Small intestine (tissue), 7 donors: ENCODE measurements around the gene LRRC8A. TPM values are rescaled to one million over a fixed set of nuclear protein-coding genes. Genes with fewer than 3 reads are reported as not detected.

Experiments used
- DNase-seq, 2 donors: peaks; one replicate each; pipeline versions ENCODE4 v3.0.0 to v3.0.0-alpha.2; 2013
- FAIRE-seq: peaks from 2 replicates; lab custom pipeline; 2012; peaks lifted over from hg19 to GRCh38; lab: Jason Lieb, UNC
- H3K27ac ChIP-seq, 3 donors: one replicate each; pipeline ENCODE4 v1.5.1; 2013; ENCODE audit warnings: low read length in 2 of 3, mild to moderate bottlenecking in 2 of 3, control low read depth in 1 of 3, inconsistent platforms in 1 of 3, low read depth in 1 of 3, moderate library complexity in 1 of 3
- H3K27me3 ChIP-seq, 3 donors: one replicate each; pipeline ENCODE4 v1.6.1; 2013; ENCODE audit warnings: low read length in 3 of 3, inconsistent platforms in 1 of 3; ENCODE audit not compliant: control insufficient read depth in 3 of 3, insufficient read depth in 3 of 3
- H3K36me3 ChIP-seq, 3 donors: one replicate each; pipeline ENCODE4 v1.6.1; 2013; ENCODE audit warnings: low read length in 3 of 3, inconsistent platforms in 1 of 3, low read depth in 1 of 3, mild to moderate bottlenecking in 1 of 3, moderate library complexity in 1 of 3; ENCODE audit not compliant: control insufficient read depth in 3 of 3, insufficient read depth in 2 of 3
- H3K4me1 ChIP-seq, 3 donors: one replicate each; pipeline ENCODE4 v1.6.1; 2013; ENCODE audit warnings: low read length in 2 of 3, inconsistent platforms in 1 of 3, low read depth in 1 of 3, mild to moderate bottlenecking in 1 of 3, moderate library complexity in 1 of 3; ENCODE audit not compliant: control insufficient read depth in 3 of 3, insufficient read depth in 2 of 3
- H3K4me3 ChIP-seq, 3 donors: one replicate each; pipeline ENCODE4 v1.5.1; 2013; ENCODE audit warnings: low read length in 3 of 3, control low read depth in 1 of 3, inconsistent platforms in 1 of 3, low read depth in 1 of 3, mild to moderate bottlenecking in 1 of 3, moderate library complexity in 1 of 3
- H3K9me3 ChIP-seq, 2 donors: one replicate each; pipeline ENCODE4 v1.6.1; 2013; ENCODE audit warnings: low read depth in 1 of 2, low read length in 1 of 2; ENCODE audit not compliant: control insufficient read depth in 2 of 2, insufficient read depth in 1 of 2
- WGBS, 3 donors: extraction: QIAGEN DNeasy Blood & Tissue Kit; methylation state at CpG; one replicate each; pipeline ENCODE4 v1.1.7; 2013; 5-methylcytosine and 5-hydroxymethylcytosine counted together
- polyA plus RNA-seq, 4 donors: library from polyadenylated mRNA; stranded (reverse) in 3 of 4; unstranded in 1 of 4; fragments of 200-250 nt in 3 of 4; fragments of 120-200 nt in 1 of 4; gene quantifications; one replicate each; pipeline versions ENCODE4 v1.2.1 to v1.2.3, GENCODE V29; 2013
- donor health status: healthy with polysubstance abuse.
- donor health status: control.
- donor health status: control.
- donor health status: Bipolar disorder and iron deficiency.
- donor health status: healthy.

LRRC8A gene
- polyA plus RNA-seq, 4 donors: 4.1 to 28.4 (median 11.2) TPM

DNA sequence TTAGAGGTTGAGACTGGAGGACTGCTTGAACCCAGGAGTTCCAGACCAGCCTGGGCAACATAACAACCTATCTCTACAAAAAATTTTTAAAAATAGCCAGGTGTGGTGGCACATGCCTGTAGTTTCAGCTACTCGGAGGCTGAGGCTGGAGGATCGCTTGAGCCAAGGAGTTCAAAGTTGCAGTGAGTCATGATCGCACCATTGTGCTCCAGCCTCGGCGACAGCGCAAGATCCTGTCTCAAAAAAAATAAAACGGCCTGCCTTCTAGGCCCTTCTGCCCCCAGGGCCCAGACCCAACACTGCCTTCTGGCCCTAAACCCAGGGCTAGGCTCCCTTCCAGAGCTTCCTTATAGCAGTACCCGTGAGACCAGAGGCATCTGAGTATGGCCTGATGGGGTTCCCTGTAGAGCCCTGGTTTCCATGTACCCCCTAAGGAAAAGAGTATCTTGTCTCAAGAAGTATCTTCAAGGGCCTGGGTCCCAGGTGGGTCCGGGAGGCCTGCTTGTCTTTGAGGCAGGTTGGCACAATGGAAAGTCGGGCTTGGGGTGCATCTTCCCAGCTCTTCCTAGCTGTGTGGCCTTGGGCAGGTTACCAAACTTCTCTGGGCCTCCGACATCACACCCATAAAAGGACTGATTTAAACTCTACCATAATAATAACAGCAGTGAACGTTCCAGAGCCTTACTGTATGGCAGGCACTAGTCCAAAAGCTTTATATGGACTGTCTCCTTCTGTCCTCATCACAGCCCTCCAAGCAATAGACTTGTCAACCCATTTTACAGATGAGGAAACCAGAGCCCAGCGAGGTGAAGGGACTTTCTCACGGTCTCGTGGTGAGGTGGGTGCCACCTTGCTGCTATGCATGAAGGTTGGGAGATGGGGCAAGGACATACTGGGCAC is 9.6 kb downstream of the LRRC8A start:
- peaks cover 0 to 19% (median 7%) of the 10 kb centered on the region in 3 donors for H3K4me1 ChIP-seq
- FAIRE-seq (no peak), DNase-seq (no peak)
- no peaks in the 10 kb centered on the region for H3K9me3 ChIP-seq
- H3K27me3 ChIP-seq: no peaks in the 10 kb centered on the region
- no peak overlapping the region for H3K4me3 ChIP-seq
- 83 to 87% (median 83%) methylated on average over 15 of the region's 15 CpGs for WGBS, 3 donors
- H3K27ac ChIP-seq: peak overlapping the region; percentile 49 to 83 (median 55)
- peaks cover 6 to 69% (median 6%) of the 10 kb centered on the region in 3 donors for H3K36me3 ChIP-seq

- Histone ChIP-seq H3K27ac (peak overlapping the region; percentile 49 to 83 (median 55)), H3K4me3 (no peak overlapping the region), H3K9me3 (no peaks in the 10 kb centered on the region), H3K4me1 (peaks cover 0 to 19% (median 5%) of the 10 kb centered on the region in 3 donors), H3K27me3 (no peaks in the 10 kb centered on the region), H3K36me3 (peaks cover 2 to 70% (median 6%) of the 10 kb centered on the region in 3 donors)
- FAIRE-seq: no peak
- DNase-seq: peak; percentile 71 to 84
- WGBS, 3 donors: 40 to 61% (median 50%) methylated on average over 15 to 17 of the region's 17 CpGs
Observed at GRCh38 chr9:128892221-128892921, 10.4 kb downstream of the LRRC8A start.

GRCh38 chr9:128893354-128893753 is 11.4 kb downstream of the LRRC8A start:
- Histone ChIP-seq H3K4me3 (no peak overlapping the region), H3K27ac (peak overlapping the region in 1 of 3 donors; percentile 55), H3K36me3 (peaks cover 0 to 73% (median 3%) of the 10 kb centered on the region in 3 donors), H3K9me3 (no peaks in the 10 kb centered on the region), H3K27me3 (no peaks in the 10 kb centered on the region), H3K4me1 (peaks cover 0 to 19% (median 5%) of the 10 kb centered on the region in 3 donors)
- DNase-seq (no peak), FAIRE-seq (no peak)
- WGBS, 3 donors: 84 to 94% (median 88%) methylated on average over 8 of the region's 8 CpGs

- FAIRE-seq: no peak
- Histone ChIP-seq H3K36me3 (peaks cover 0 to 69% (median 3%) of the 10 kb centered on the region in 3 donors), H3K9me3 (no peaks in the 10 kb centered on the region), H3K27ac (no peak overlapping the region), H3K4me3 (no peak overlapping the region), H3K27me3 (no peaks in the 10 kb centered on the region), H3K4me1 (peaks cover 0 to 22% (median 5%) of the 10 kb centered on the region in 3 donors)
- 69 to 88% (median 71%) methylated on average over 2 of the region's 2 CpGs for WGBS, 3 donors
- no peak for DNase-seq
Observed at GRCh38 chr9:128894764-128895163, 12.8 kb downstream of the LRRC8A start.

DNA sequence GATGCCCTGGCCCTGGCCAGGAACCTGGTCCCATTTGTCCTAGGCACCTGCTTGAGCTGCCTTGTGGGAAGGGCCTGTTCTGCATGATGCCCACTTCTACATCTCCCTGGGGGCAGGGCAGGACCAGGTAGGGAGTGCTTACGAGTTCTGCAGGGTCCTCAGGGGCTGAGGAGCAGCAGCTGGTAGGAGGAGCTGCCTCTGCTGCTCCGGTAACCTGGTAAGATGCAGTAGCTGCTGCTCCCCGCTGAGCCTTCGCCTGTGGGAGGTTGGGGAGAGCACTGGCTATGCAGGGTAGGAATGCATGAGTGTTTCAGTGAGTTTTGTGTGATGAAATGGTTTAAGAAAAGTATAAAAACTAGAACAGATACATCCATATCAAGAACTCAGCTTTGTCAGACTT is 13.6 kb downstream of the LRRC8A start:
- H3K27me3 ChIP-seq: no peaks in the 10 kb centered on the region
- WGBS, 3 donors: 76 to 85% (median 79%) methylated on average over 4 of the region's 4 CpGs
- FAIRE-seq (no peak), DNase-seq (no peak)
- H3K9me3 ChIP-seq: no peaks in the 10 kb centered on the region
- no peak overlapping the region for H3K27ac ChIP-seq
- peaks cover 0 to 68% (median 3%) of the 10 kb centered on the region in 3 donors for H3K36me3 ChIP-seq
- peaks cover 0 to 27% (median 5%) of the 10 kb centered on the region in 3 donors for H3K4me1 ChIP-seq
- H3K4me3 ChIP-seq: no peak overlapping the region

- no peak for FAIRE-seq
- no peak for DNase-seq
- Histone ChIP-seq H3K9me3 (no peaks in the 10 kb centered on the region), H3K27me3 (no peaks in the 10 kb centered on the region), H3K4me1 (peaks cover 0 to 11% (median 0%) of the 10 kb centered on the region in 3 donors), H3K4me3 (no peak overlapping the region), H3K36me3 (peaks cover 0 to 62% (median 0%) of the 10 kb centered on the region in 3 donors), H3K27ac (peak overlapping the region in 1 of 3 donors; percentile 55)
- 77 to 86% (median 77%) methylated on average over 5 of the region's 5 CpGs for WGBS, 3 donors
Observed at GRCh38 chr9:128898382-128898781, 16.4 kb downstream of the LRRC8A start.

GRCh38 chr9:128898845-128899565 is 17.1 kb downstream of the LRRC8A start:
- H3K4me3 ChIP-seq: no peak overlapping the region
- 87 to 89% (median 89%) methylated on average over 18 of the region's 18 CpGs for WGBS, 3 donors
- H3K27me3 ChIP-seq: no peaks in the 10 kb centered on the region
- peaks cover 0 to 11% (median 0%) of the 10 kb centered on the region in 3 donors for H3K4me1 ChIP-seq
- no peak for DNase-seq
- H3K27ac ChIP-seq: peak overlapping the region in 1 of 3 donors; percentile 55
- no peak for FAIRE-seq
- no peaks in the 10 kb centered on the region for H3K9me3 ChIP-seq
- H3K36me3 ChIP-seq: peaks cover 0 to 59% (median 0%) of the 10 kb centered on the region in 3 donors
